OCI-LY7 (cell line): ENCODE results near the gene NFIA.

Experiments
- CTCF ChIP-seq: fragments of 200-600 bp; sonication (generic); conservative IDR thresholded peaks from 2 replicates; pipeline ENCODE4 v1.5.1; 2014; ENCODE audit warnings: mild to moderate bottlenecking, antibody characterized with exemption, low read length, moderate library complexity, mixed read lengths
- EZH2phosphoT487 ChIP-seq: fragments of 200-600 bp; sonication (generic); IDR thresholded peaks from 2 replicates; pipeline ENCODE4 v1.6.1; 2018; ENCODE audit warnings: low read depth, borderline replicate concordance, mild to moderate bottlenecking, mixed run types, antibody characterized with exemption, low read length, moderate library complexity, mixed read lengths

- TF ChIP-seq CTCF (no peak), EZH2phosphoT487 (no peak)
These were observed 139.9 kb downstream of the NFIA start for GRCh38 chr1:61222240-61222639.
